Inflammatory macrophage treated with lipopolysaccharide for 1 hour (primary cell): Measurements from ENCODE around the gene MGLL.
A peak's percentile ranks its signal among the peaks of the same experiment; 100 is the strongest.

Experiments
- DNase-seq, 2 donors: peaks; one replicate each; pipeline ENCODE4 v3.0.0-alpha.2; 2020 to 2022

MGLL gene

DNA sequence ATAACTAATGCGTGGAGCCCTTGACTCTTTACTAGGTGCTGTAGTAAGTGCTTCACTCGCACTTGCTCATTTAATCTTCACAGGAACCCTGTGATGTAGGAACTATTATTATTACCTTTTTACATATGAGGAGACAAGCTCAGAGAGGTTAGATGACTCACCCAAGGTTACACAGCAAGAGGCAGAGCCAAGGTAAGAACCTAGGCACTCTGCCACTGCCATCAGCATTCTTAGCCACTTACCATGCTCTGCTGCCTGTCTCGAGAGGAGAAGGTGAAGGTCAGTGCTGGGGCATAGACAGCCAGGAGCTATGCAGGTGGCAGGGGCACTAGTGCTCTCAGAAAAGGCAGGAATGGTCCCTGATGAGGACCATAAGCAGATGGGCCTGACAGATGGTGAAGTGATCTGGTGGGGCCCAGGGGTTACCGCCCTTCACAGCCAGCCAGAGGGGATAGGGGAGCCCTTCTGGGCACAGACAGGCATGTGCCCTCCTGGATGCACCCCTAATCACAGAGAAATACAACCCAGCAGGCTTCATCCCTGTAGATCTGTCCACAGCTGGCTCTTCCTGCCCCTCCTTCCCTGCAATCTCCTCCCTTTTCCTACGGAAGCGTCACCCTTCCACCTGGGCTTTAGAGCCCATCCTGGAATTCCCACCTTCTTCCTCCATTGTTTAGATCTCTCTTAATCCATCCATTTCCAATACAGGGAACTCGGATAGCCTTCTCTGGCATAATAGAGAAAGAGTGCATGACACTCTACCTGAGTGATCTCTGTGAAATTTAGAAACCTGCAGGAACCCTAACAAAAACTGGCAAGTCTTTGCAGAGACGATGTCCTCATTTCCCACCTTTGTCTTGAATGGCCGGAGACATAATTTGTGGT lies 122.7 kb downstream of the MGLL start:
- DNase-seq: no peak

DNA sequence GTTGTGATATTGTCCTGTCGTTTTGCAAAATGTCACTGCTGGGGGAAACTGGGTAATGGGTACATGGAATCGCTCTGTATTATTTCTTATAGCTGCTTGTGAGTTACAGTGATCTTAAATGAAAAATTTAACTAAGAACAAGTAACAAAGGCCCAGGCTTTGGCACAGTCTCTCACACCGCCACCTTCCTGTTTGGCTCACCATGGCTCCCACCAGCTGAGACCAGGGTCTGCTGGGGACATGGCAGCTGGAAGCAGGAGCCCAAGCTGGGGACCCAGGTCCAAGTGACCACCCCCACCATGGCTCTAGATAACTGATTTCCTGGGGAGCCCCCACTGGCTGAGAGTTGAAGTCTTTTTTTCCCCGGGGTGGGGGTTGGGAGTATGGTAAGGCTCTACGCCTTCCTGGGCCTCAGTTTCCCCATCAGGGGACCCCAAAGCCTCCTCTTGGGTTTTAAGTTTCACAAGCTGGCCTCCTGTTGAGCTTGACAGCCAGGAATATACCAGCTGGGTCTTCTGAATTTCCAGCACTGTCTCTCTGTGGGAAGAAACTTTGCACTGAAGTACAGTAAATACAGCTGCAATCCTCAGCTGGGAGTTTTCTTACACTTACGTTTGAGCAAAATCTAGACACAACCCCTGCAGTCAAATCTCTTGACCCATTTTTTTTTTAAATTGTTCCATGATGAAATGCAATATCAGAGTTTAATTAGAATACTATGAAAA lies 123.5 kb downstream of the MGLL start:
- no peak for DNase-seq

DNA sequence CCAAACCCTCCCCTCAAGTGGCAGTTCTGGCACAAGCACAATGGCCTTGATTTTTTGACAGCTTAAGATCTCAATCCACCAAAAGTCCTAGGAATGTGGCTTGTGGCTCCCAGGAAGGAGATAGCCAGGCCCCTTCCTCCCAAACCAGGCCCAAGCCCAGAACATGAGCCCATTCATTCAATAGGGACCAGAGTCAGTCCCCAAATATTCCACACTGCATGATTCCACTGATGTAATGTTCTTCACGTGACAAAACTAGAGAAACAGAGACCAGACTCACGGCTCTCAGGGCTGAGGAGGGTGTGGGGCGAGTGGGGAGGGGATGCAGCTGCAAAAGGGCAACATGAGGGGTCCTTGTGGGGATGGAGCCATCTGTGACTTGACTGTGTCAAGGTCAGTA lies 124.0 kb downstream of the MGLL start:
- no peak for DNase-seq

DNA sequence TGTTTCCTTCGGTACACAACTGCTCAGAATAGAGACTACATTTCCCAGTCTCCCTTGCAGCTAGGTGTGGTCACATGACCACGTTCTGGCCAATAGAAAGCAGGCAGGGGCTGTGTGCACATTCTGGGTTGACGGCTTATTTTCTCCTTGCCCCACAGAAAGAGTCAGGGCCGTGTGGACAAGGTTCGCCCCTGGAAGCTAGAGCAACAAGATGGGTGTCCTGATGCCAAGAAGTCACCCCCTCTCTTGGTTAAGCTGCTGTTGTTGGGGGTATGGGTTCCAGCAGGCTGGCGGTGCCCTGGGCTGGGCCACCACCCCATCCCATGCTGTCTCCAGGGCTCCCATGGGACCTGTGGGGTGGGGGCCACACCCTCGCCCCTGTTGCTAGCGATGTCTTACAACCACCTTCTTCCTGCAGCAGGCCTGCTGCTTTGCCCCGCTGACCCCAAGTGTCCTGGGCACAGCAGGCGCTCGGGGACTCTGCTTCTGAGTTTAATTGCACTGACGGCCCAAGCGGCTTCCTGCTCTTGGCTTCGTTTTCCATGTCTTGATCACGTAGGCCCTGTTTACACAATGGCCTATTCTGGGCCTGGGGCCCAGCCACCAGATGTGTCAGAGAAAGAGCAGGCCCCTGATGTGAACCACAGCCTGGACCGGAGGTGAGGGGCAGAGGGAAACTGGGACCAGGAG lies 124.6 kb downstream of the MGLL start:
- peak; percentile 40 to 49 for DNase-seq

GRCh38 chr3:127694467-127695215 lies 127.7 kb downstream of the MGLL start:
- peak in 1 of 2 donors; percentile 20 for DNase-seq

DNA sequence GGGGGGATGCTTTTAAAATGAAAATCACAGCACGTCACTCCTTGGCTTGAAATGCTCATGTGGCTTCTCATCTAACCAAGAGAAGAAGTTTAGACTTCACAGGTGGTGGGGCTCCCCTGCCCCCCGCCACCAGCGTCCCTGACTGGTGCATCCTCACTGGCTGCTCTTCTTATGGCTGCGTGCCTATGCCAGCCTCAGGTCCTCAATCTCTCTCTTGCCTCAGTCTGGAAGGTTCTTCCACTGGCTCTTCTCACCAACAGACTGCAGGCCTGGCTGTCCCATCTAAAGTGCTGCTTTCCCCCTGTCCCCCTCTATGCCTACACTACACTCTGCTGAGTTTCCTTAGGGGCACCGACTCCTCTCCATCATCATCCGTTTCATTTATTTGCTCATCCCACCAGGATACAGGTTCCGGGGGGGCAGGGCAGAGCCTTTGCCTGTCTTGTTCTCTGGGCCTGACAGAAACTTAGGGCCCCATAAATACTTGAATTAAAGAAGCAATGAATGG lies 128.9 kb downstream of the MGLL start:
- no peak for DNase-seq

DNA sequence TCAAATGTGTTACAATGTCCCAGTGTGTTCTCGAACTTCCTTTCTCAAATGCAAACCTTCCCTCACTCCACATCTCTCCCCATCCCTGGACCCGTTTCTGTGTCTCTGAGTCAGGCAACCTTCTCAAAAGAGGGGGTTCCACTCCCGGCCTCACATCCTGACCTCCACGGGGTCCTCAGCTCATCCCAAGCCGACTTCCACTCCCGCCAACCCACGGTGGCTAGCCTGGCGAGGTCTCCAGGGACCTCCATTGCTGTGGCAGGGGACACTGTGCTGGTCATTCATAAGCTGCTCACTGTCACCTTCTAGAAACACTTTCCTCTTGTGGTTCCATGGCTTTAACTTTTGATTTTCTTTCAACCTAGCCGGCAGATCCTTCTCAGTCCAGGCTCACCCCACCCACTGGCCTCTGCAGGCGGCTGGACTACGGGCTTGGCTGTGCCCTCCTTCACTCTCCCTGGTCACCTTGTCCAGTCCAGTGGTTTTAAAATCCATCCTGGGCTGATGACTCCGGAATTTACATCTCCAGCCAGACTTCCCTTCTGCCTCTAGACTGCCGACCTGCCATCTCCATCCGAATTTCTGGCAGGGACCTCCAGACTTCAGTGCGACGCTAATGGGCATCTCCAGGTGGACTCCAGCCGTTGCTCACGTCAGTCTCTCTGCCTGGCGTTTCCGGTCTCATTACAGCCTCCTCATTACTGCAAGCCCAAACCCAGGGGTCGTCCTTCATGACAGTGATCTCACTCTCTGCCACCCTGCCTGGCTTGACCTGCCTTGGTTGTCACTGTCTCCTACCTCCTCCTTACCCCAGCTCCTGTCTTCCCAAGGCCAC lies 129.6 kb downstream of the MGLL start:
- no peak for DNase-seq

- no peak for DNase-seq
These were observed 130.3 kb downstream of the MGLL start for GRCh38 chr3:127691974-127692373.

- no peak for DNase-seq
These were observed 130.8 kb downstream of the MGLL start for GRCh38 chr3:127691489-127691888.

GRCh38 chr3:127690823-127691452 lies 131.4 kb downstream of the MGLL start:
- DNase-seq: peak in 1 of 2 donors; percentile 36

- DNase-seq: no peak
These were observed 132.2 kb downstream of the MGLL start for GRCh38 chr3:127690106-127690505.

DNA sequence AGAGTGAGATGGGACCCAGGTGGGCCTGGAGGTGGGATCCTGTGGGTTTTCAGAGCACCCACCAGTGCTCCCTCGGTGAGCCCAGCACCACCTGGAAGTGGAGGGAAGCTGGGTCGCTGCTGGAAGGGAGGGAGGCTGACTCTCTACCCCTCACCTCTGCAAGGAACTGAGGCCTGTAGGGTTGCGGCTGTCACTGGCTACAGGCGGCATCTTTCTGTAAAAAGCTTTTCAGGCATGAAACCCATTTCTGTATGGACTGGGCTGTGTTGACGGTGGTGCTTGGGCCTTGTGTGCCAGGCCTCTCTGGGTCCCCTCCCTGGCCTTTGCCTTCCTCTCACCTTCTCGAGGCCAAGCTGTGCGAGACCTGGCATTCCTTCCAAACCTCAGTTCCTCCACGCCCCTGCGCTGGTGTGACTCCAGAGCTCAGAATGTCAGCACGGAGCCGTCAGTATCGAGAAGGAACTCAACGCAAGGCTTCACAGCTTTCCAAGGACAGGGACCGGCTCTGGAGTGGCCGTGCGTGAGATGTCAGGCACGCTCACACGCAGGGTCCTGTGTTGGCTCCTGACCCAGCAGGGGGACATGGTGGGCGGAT lies 133.0 kb downstream of the MGLL start:
- no peak for DNase-seq

- no peak for DNase-seq
These were observed 133.7 kb downstream of the MGLL start for GRCh38 chr3:127688416-127689265.

- no peak for DNase-seq
These were observed 134.3 kb downstream of the MGLL start for GRCh38 chr3:127688022-127688415.

DNA sequence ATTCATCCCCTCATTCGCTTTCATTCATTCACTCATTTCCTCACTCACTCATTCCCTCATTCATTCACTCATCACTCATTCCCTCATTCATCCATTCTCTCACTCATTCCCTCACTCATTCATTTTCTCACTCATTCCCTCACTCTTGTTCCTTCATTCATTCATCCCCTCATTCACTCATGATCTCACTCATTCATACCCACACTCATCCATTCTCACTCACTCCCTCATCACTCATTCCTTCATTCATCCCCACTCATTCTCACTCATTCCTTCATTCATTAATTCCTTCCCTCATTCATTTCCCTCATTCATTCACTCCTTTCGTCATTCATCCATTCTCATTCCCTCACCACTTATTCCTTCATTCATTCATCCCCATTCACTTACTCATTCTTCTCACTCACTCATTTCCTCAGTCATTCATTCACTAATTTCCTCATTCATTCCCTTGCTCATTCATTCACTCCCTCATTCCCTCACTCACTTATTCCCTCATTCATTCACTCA lies 135.0 kb downstream of the MGLL start:
- DNase-seq: no peak

DNA sequence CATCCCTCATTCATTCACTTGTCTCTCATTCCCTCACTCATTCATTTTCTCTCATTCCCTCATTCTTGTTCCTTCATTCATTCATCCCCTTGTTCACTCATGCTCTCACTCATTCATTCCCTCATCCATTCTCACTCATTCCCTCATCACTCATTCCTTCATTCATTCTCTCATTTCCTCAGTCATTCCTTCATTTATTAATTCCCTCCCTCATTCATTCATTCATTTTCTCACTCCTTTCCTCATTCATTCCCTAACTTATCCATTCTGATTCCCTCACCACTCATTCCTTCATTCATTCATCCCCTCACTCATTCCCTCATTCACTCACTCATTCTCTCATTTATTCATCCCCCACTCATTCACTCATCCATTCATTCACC lies 135.8 kb downstream of the MGLL start:
- DNase-seq: no peak

- no peak for DNase-seq
These were observed 136.4 kb downstream of the MGLL start for GRCh38 chr3:127685708-127686511.

DNA sequence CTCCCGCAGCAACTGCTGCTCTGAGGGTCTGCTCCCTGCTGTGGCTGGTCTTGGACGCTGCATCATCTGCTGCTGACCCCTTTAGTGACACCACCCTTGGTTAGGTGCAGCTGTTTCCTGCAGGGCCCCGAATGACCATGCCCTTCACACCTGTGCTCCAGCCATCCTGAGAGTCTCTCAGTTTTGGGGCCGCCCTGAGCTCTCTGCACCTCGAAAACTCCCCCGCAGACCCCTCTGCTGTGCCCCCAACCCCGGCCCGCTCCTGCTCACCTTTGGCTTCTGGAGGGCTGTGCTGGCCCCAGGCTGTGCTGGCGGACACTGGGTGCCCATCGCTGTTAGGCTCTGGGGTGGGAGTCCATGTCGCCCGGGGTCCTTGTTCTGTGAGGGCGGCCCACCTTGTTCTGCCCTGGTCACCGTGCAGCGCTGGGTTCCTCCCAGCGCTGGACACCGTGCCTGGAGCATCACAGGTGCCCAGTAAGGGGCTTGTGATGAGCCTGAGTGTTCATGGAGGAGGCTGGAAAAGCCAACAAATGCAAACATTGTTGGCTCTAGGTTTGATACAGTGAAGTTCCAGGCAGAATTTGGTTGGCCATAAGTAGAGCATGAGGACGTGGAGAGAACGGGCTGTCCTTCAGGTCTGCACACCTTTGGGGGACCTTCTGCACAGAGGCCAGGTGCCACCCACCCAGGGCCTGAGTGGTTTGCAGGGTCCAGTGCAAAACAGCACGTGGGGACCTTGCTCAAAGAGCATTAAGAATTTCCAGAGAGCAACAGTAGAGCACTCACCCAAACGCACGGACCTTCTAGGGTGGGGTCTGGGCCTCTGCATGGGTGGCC lies 137.2 kb downstream of the MGLL start:
- DNase-seq: no peak
